ENCODE measurements around the gene ISLR2.

The ISLR2 gene

GRCh38 chr15:74179983-74180880 lies 49.8 kb downstream of the ISLR2 start:
- TF ChIP-seq, protein P1, sequence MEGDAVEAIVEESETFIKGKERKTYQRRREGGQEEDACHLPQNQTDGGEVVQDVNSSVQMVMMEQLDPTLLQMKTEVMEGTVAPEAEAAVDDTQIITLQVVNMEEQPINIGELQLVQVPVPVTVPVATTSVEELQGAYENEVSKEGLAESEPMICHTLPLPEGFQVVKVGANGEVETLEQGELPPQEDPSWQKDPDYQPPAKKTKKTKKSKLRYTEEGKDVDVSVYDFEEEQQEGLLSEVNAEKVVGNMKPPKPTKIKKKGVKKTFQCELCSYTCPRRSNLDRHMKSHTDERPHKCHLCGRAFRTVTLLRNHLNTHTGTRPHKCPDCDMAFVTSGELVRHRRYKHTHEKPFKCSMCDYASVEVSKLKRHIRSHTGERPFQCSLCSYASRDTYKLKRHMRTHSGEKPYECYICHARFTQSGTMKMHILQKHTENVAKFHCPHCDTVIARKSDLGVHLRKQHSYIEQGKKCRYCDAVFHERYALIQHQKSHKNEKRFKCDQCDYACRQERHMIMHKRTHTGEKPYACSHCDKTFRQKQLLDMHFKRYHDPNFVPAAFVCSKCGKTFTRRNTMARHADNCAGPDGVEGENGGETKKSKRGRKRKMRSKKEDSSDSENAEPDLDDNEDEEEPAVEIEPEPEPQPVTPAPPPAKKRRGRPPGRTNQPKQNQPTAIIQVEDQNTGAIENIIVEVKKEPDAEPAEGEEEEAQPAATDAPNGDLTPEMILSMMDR (IDR thresholded peaks at IDR 0.05; ENCODE audit: low read length) = no peak
- no peak for TF ChIP-seq EZH2 (IDR thresholded peaks at IDR 0.05; ENCODE audit: borderline replicate concordance, low read length)
- H3K9me3 ChIP-seq (ENCODE audit: low read length) = no peaks in the 10 kb centered on the region
- H3K79me2 ChIP-seq (ENCODE audit: insufficient read depth, low read length) = no peaks in the 10 kb centered on the region
- no peak overlapping the region for H3K4me2 ChIP-seq (ENCODE audit: low read length)
- H2AFZ ChIP-seq (ENCODE audit: low read length) = no peak overlapping the region
- no peak overlapping the region for H3K9ac ChIP-seq (ENCODE audit: low read length)
- no peaks in the 10 kb centered on the region for H3F3A ChIP-seq (ENCODE audit: insufficient read depth, low read length)
- peaks cover 5% of the 10 kb centered on the region; the same call in 1 of the 2 replicates for H3K27me3 ChIP-seq (ENCODE audit: insufficient read depth, low read length)
- no peaks in the 10 kb centered on the region for H3K36me3 ChIP-seq (ENCODE audit: insufficient read depth, low read length)
- no peaks in the 10 kb centered on the region for H3K9me2 ChIP-seq (ENCODE audit: low read depth, low read length)
- no peak overlapping the region for H3K4me3 ChIP-seq (ENCODE audit: low read depth, low read length, poor library complexity, severe bottlenecking)
- H4K20me1 ChIP-seq (ENCODE audit: insufficient read depth, low read length) = no peaks in the 10 kb centered on the region
- no peaks in the 10 kb centered on the region for H3K4me1 ChIP-seq (ENCODE audit: insufficient read depth, low read length, severe bottlenecking)
- no peak overlapping the region for H3K27ac ChIP-seq (ENCODE audit: low read depth, low read length, poor library complexity, severe bottlenecking)

DNA sequence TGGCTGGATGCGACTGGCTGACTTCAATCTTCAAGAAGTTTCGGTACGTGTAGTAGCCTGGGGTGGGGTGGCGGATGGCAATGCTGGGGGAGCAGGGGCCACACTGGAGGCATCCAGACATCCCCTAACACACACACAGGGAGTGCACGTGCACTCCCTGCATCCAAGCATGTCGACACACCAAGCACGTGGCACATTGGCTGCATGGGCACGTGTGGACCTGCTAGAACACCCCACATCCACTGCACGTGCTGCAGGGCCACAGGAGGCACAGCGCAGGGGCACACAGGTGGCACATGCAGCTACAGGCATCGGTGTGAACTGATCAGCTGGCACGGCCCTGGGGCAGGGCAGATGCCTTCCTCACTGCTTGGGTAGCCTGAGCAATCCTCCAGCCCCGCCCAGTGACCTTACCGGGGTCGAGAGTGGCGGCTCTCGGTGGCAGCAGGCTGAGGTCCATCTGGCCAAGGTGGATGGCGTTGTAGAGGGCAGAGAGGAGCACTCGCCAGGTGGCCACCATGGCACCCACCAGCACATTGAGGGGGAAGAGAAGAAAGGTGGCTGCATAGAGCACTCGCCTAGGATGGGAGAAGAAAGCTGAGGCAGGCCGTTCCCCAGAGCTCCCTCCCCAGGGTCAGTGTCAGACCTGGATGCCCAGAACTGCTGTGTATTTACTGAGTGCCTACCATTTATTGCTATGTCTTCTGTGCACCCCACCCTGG lies 50.7 kb downstream of the ISLR2 start:
- peaks cover 5% of the 10 kb centered on the region; the same call in 1 of the 2 replicates for H3K27me3 ChIP-seq (ENCODE audit: insufficient read depth, low read length)
- no peaks in the 10 kb centered on the region for H3K36me3 ChIP-seq (ENCODE audit: insufficient read depth, low read length)
- no peaks in the 10 kb centered on the region for H3F3A ChIP-seq (ENCODE audit: insufficient read depth, low read length)
- no peaks in the 10 kb centered on the region for H4K20me1 ChIP-seq (ENCODE audit: insufficient read depth, low read length)
- no peak overlapping the region for H3K4me3 ChIP-seq (ENCODE audit: low read depth, low read length, poor library complexity, severe bottlenecking)
- no peak overlapping the region for H3K9ac ChIP-seq (ENCODE audit: low read length)
- no peak overlapping the region for H2AFZ ChIP-seq (ENCODE audit: low read length)
- H3K9me3 ChIP-seq (ENCODE audit: low read length) = no peaks in the 10 kb centered on the region
- H3K79me2 ChIP-seq (ENCODE audit: insufficient read depth, low read length) = no peaks in the 10 kb centered on the region
- no peak for TF ChIP-seq EZH2 (IDR thresholded peaks at IDR 0.05; ENCODE audit: borderline replicate concordance, low read length)
- TF ChIP-seq, protein P1 (IDR thresholded peaks at IDR 0.05; ENCODE audit: low read length) = no peak
- no peaks in the 10 kb centered on the region for H3K9me2 ChIP-seq (ENCODE audit: low read depth, low read length)
- no peak overlapping the region for H3K27ac ChIP-seq (ENCODE audit: low read depth, low read length, poor library complexity, severe bottlenecking)
- H3K4me1 ChIP-seq (ENCODE audit: insufficient read depth, low read length, severe bottlenecking) = no peaks in the 10 kb centered on the region
- no peak overlapping the region for H3K4me2 ChIP-seq (ENCODE audit: low read length)

DNA sequence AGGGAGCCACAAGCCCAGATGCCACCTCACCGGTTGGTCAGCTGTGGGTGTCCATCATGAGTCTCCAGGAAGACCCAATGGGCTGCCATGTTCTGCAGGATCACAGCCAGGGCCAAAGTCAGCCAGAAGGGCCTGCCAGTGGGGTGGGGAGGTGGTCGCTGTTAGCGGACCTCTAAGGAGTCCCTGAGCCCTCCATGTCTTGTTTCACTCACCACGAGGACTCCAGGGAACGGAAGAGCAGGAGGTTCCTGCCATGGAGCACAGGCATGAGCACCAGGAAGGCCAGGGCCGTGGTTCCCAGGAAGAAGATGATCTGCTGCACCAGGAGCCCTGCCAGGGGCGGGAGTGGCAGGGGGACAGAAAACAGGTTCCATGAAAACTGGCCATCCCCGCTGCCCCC lies 51.7 kb downstream of the ISLR2 start:
- H3K36me3 ChIP-seq (ENCODE audit: insufficient read depth, low read length) = no peaks in the 10 kb centered on the region
- no peaks in the 10 kb centered on the region for H3K9me2 ChIP-seq (ENCODE audit: low read depth, low read length)
- no peaks in the 10 kb centered on the region for H3K9me3 ChIP-seq (ENCODE audit: low read length)
- H3K9ac ChIP-seq (ENCODE audit: low read length) = no peak overlapping the region
- no peak overlapping the region for H3K27ac ChIP-seq (ENCODE audit: low read depth, low read length, poor library complexity, severe bottlenecking)
- H3K4me2 ChIP-seq (ENCODE audit: low read length) = no peak overlapping the region
- TF ChIP-seq, protein P1 (IDR thresholded peaks at IDR 0.05; ENCODE audit: low read length) = no peak
- TF ChIP-seq EZH2 (IDR thresholded peaks at IDR 0.05; ENCODE audit: borderline replicate concordance, low read length) = no peak
- H2AFZ ChIP-seq (ENCODE audit: low read length) = no peak overlapping the region
- H3K4me3 ChIP-seq (ENCODE audit: low read depth, low read length, poor library complexity, severe bottlenecking) = no peak overlapping the region
- no peaks in the 10 kb centered on the region for H3K79me2 ChIP-seq (ENCODE audit: insufficient read depth, low read length)
- no peaks in the 10 kb centered on the region for H3K4me1 ChIP-seq (ENCODE audit: insufficient read depth, low read length, severe bottlenecking)
- H3K27me3 ChIP-seq (ENCODE audit: insufficient read depth, low read length) = peaks cover 5% of the 10 kb centered on the region; the same call in 1 of the 2 replicates
- no peaks in the 10 kb centered on the region for H3F3A ChIP-seq (ENCODE audit: insufficient read depth, low read length)
- H4K20me1 ChIP-seq (ENCODE audit: insufficient read depth, low read length) = no peaks in the 10 kb centered on the region

All from OCI-LY1 (cell line).